Measurements from ENCODE around the gene MYL9. TPM values are rescaled to one million over a fixed set of nuclear protein-coding genes. Genes with fewer than 3 reads are reported as not detected.

MYL9 gene
- polyA plus RNA-seq, 1 donor from 2014 or later, result not detected

- no peak for TF ChIP-seq MXI1 (conservative IDR thresholded peaks at IDR 0.05; ENCODE audit: poor library complexity, severe bottlenecking)
- TF ChIP-seq SMC3 (conservative IDR thresholded peaks at IDR 0.05; ENCODE audit: poor library complexity), result no peak
- H3K9me2 ChIP-seq (ENCODE audit: insufficient read depth, low read length), result no peaks in the 10 kb centered on the region
- no peaks in the 10 kb centered on the region for H3K9me3 ChIP-seq (ENCODE audit: low read length)
- H3K9ac ChIP-seq (ENCODE audit: low read length), result no peak overlapping the region
- H2AFZ ChIP-seq (ENCODE audit: low read depth, low read length), result no peak overlapping the region
- H3K27me3 ChIP-seq (ENCODE audit: insufficient read depth, low read depth, low read length), result no peaks in the 10 kb centered on the region
- H4K20me1 ChIP-seq (ENCODE audit: insufficient read depth), result peaks cover 6% of the 10 kb centered on the region
- no peak overlapping the region for H3K27ac ChIP-seq (ENCODE audit: low read length)
- H3K79me2 ChIP-seq (replicated peaks; ENCODE audit: insufficient read depth, low read length), result peaks cover 3% of the 10 kb centered on the region
- peaks cover 22% of the 10 kb centered on the region for H3K36me3 ChIP-seq (ENCODE audit: insufficient read depth, low read length)
- H3F3A ChIP-seq (ENCODE audit: insufficient read depth, low read length, poor library complexity, severe bottlenecking), result peaks cover 4% of the 10 kb centered on the region
- H3K4me2 ChIP-seq (ENCODE audit: low read length), result no peak overlapping the region
- no peak overlapping the region for H3K4me3 ChIP-seq (ENCODE audit: low read length)
Measured at GRCh38 chr20:36506253-36506652, 35.1 kb upstream of the MYL9 start.

- Histone ChIP-seq H3K4me2 (ENCODE audit: low read length) (no peak overlapping the region), H3K4me3 (ENCODE audit: low read length) (no peak overlapping the region), H3K9me3 (ENCODE audit: low read length) (no peaks in the 10 kb centered on the region), H3K27ac (ENCODE audit: low read length) (no peak overlapping the region), H3K79me2 (replicated peaks; ENCODE audit: insufficient read depth, low read length) (peaks cover 3% of the 10 kb centered on the region), H3K36me3 (ENCODE audit: insufficient read depth, low read length) (peaks cover 22% of the 10 kb centered on the region), H3K9me2 (ENCODE audit: insufficient read depth, low read length) (no peaks in the 10 kb centered on the region), H2AFZ (ENCODE audit: low read depth, low read length) (no peak overlapping the region), H3K9ac (ENCODE audit: low read length) (no peak overlapping the region), H3K27me3 (ENCODE audit: insufficient read depth, low read depth, low read length) (no peaks in the 10 kb centered on the region), H3F3A (ENCODE audit: insufficient read depth, low read length, poor library complexity, severe bottlenecking) (peaks cover 4% of the 10 kb centered on the region), H4K20me1 (ENCODE audit: insufficient read depth) (peaks cover 6% of the 10 kb centered on the region)
- TF ChIP-seq, protein P1, sequence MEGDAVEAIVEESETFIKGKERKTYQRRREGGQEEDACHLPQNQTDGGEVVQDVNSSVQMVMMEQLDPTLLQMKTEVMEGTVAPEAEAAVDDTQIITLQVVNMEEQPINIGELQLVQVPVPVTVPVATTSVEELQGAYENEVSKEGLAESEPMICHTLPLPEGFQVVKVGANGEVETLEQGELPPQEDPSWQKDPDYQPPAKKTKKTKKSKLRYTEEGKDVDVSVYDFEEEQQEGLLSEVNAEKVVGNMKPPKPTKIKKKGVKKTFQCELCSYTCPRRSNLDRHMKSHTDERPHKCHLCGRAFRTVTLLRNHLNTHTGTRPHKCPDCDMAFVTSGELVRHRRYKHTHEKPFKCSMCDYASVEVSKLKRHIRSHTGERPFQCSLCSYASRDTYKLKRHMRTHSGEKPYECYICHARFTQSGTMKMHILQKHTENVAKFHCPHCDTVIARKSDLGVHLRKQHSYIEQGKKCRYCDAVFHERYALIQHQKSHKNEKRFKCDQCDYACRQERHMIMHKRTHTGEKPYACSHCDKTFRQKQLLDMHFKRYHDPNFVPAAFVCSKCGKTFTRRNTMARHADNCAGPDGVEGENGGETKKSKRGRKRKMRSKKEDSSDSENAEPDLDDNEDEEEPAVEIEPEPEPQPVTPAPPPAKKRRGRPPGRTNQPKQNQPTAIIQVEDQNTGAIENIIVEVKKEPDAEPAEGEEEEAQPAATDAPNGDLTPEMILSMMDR (IDR thresholded peaks at IDR 0.05; ENCODE audit: poor library complexity, severe bottlenecking), result no peak
- TF ChIP-seq POLR2AphosphoS5 (IDR thresholded peaks at IDR 0.05), result no peak
- TF ChIP-seq REST (IDR thresholded peaks at IDR 0.05; ENCODE audit: borderline replicate concordance), result no peak
- no peak for TF ChIP-seq RAD21 (conservative IDR thresholded peaks at IDR 0.05)
- no peak for TF ChIP-seq EZH2 (IDR thresholded peaks at IDR 0.05; ENCODE audit: borderline replicate concordance, insufficient read depth, low read length, poor library complexity, severe bottlenecking)
- TF ChIP-seq EP300 (conservative IDR thresholded peaks at IDR 0.05; ENCODE audit: poor library complexity, severe bottlenecking), result no peak
- TF ChIP-seq SMC3 (conservative IDR thresholded peaks at IDR 0.05; ENCODE audit: poor library complexity), result no peak
- no peak for TF ChIP-seq MXI1 (conservative IDR thresholded peaks at IDR 0.05; ENCODE audit: poor library complexity, severe bottlenecking)
- TF ChIP-seq TAF1 (IDR thresholded peaks at IDR 0.05; ENCODE audit: low read depth), result no peak
Measured at GRCh38 chr20:36507746-36508145, 33.6 kb upstream of the MYL9 start.
